Thyroid gland (tissue), 4 donors: Measurements from ENCODE around the gene DOLK.

ENCODE experiments used
- CTCF ChIP-seq, 6 experiments: fragments of 200-600 bp in 3 of 6; fragments of 450-650 bp in 3 of 6; sonication (generic) in 3 of 6; IDR thresholded peaks; one replicate each; pipeline ENCODE4 v1.5.1; 2016 to 2019; ENCODE audit warnings: antibody characterized with exemption in 6 of 6, mild to moderate bottlenecking in 2 of 6, inconsistent platforms in 1 of 6, moderate library complexity in 1 of 6
- POLR2A ChIP-seq, 2 donors: fragments of 450-650 bp; IDR thresholded peaks; one replicate each; pipeline ENCODE4 v1.6.1; 2017; ENCODE audit warnings: antibody characterized with exemption in 2 of 2, mild to moderate bottlenecking in 2 of 2, moderate library complexity in 1 of 2

- no peak for TF ChIP-seq CTCF (IDR thresholded peaks at IDR 0.05)
- TF ChIP-seq POLR2A (IDR thresholded peaks at IDR 0.05), result no peak
Observed at GRCh38 chr9:128972956-128973355, 25.6 kb upstream of the DOLK start.
